Activated T-helper 1 cell treated with anti-CD3 and anti-CD28 coated beads, Interleukin-12 subunit alpha, Interleukin-12 subunit beta, Interleukin-2, Interleukin-4 antibody, amounts not matched to agents 30 ng/mL and 10 ng/mL and 1 ng/mL, durations not matched to agents 14 hours and 24 hours and 36 hours (primary cell): ENCODE measurements around the gene ADAM19. TPM values are rescaled to one million over a fixed set of nuclear protein-coding genes. Genes with fewer than 3 reads are reported as not detected.

Experiments used
- DNase-seq: peaks from one replicate; pipeline ENCODE4 v3.0.0; 2021; ENCODE audit warnings: low spot score
- H3K27ac Mint-ChIP-seq: one replicate; pipeline ENCODE4 v1.8.0; 2021; ENCODE audit warnings: mild to moderate bottlenecking, mixed read lengths
- H3K27me3 Mint-ChIP-seq: one replicate; pipeline ENCODE4 v1.8.0; 2022; ENCODE audit warnings: mild to moderate bottlenecking, moderate library complexity, mixed read lengths; ENCODE audit not compliant: insufficient read depth
- H3K36me3 Mint-ChIP-seq: one replicate; pipeline ENCODE4 v1.8.0; 2021; ENCODE audit warnings: low read depth, mixed read lengths
- H3K4me1 Mint-ChIP-seq: one replicate; pipeline ENCODE4 v1.8.0; 2021; ENCODE audit warnings: low read depth, mixed read lengths
- H3K4me3 Mint-ChIP-seq: one replicate; pipeline ENCODE4 v1.8.0; 2021; ENCODE audit warnings: mild to moderate bottlenecking, moderate library complexity, mixed read lengths
- H3K9me3 Mint-ChIP-seq: one replicate; pipeline ENCODE4 v1.8.0; 2021; ENCODE audit warnings: mixed read lengths
- intact Hi-C: fragments of 100-400 bp; cut with micrococcal nuclease; formaldehyde crosslinking; loops from one replicate; pipeline ENCODE4 v1.15.1; 2024
- total RNA-seq: library from RNA; stranded (reverse); gene quantifications from 2 replicates; pipeline ENCODE4 v1.2.3, GENCODE V29; 2022

ADAM19 gene
- total RNA-seq, 1 donor from 2014 or later, result 341 TPM

DNA sequence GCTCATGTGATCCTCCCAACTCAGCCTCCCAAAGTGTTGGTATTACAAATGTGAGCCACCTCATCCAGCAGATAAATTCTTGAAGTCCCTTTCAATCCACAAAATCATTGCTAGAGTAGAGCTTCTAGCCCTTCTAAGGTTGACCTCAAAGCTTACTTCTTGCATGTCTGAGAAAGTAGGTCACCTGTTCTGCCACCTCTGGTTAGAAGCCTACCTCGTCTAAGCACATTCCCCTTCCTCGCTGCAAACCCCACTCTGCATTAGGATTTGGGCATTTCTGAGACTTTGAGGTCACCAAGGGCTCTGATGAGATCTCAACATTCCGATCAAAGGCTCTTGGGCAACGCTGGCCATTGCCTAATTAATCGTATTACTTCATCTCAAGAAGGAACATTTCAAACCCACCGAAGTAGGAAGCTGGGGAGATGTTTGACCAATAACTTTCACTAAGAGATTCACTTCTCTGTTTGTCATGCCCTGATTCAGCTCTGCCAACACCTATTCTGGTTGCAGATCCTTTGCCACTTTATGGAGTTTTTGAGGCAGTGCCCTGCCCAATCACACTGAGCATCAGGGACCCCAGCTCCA, 8.6 kb downstream of the ADAM19 start:
- Mint-ChIP-seq H3K9me3 (no peaks in the 10 kb centered on the region), H3K27ac (peak overlapping the region; percentile 61), H3K4me1 (peaks cover 88% of the 10 kb centered on the region), H3K4me3 (peak overlapping the region; percentile 73), H3K36me3 (peaks cover 84% of the 10 kb centered on the region), H3K27me3 (no peaks in the 10 kb centered on the region)
- no peak for DNase-seq
- intact Hi-C loops, result no loop called here

DNA sequence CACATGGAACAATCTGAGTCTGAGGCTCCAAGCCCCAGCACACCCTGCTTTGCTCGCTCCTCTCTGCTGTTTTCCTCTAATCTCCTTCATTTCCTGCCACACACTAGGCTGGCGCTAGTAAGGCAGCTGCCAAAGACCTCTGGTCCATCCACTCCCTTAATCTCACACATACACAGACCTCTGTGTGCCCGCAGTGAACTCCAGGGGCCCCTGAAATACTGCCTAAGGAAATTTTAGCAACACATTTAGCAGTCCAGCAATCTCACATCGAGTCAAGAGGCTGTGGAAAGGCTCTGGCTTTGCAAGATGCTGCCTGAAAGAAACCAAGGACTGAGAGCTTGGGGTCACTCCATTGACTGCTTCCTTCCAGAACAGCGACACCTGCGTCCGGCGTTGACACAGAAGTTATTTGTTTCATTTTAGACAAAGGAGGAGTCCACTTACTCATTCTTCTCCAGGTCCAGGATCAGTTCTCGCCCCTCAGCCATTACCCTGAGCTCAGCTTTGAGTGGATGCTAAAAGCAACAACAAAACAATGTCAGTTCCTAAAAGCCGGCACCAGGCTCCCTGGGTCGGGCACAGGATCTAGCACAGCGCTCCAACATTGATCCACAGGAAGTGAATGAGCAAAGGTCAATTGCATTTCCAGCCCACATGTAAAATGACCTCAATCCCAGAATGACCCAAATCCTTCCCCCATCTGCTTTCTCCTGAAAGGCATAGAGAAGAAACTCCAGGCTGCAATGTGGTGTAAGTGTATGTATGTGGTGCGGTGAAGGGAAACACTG, 11.5 kb downstream of the ADAM19 start:
- Mint-ChIP-seq H3K27me3 (no peaks in the 10 kb centered on the region), H3K36me3 (peaks cover 83% of the 10 kb centered on the region), H3K27ac (peak overlapping the region; percentile 75), H3K4me3 (peak overlapping the region; percentile 67), H3K4me1 (peaks cover 85% of the 10 kb centered on the region), H3K9me3 (no peaks in the 10 kb centered on the region)
- no peak for DNase-seq
- intact Hi-C loops, result no loop called here

GRCh38 chr5:157563373-157563928, 12.1 kb downstream of the ADAM19 start:
- H3K9me3 Mint-ChIP-seq, result no peaks in the 10 kb centered on the region
- no peaks in the 10 kb centered on the region for H3K27me3 Mint-ChIP-seq
- H3K36me3 Mint-ChIP-seq, result peaks cover 81% of the 10 kb centered on the region
- peak overlapping the region; percentile 75 for H3K27ac Mint-ChIP-seq
- DNase-seq, result no peak
- H3K4me3 Mint-ChIP-seq, result peak overlapping the region; percentile 67
- H3K4me1 Mint-ChIP-seq, result peaks cover 85% of the 10 kb centered on the region
- intact Hi-C loops, result no loop called here

- Mint-ChIP-seq H3K9me3 (no peaks in the 10 kb centered on the region), H3K27me3 (no peaks in the 10 kb centered on the region), H3K36me3 (peaks cover 82% of the 10 kb centered on the region), H3K4me3 (peak overlapping the region; percentile 35), H3K27ac (peak overlapping the region; percentile 79), H3K4me1 (peaks cover 85% of the 10 kb centered on the region)
- intact Hi-C loops, result no loop called here
- DNase-seq, result no peak
Measured at GRCh38 chr5:157562111-157562581, 13.4 kb downstream of the ADAM19 start.

DNA sequence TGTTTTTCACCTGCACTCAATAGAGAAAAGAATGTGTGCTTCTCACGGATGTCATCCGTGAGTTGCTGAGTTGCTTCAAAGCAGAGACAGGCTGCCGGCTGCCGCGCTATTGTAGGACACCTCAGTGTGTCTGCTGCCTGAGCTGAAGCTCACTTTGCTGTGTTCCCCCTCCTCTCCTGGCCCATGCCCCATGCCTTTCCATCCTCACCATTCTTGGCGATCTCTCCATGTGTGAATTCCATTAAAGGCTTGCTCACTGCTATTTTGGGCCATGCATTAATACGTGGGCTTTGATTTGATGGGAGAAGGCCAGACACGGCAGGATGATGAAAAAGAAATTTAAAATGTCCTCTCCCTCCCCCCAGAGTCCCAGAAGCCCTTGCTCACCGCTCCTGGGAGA, 14.5 kb downstream of the ADAM19 start:
- H3K4me1 Mint-ChIP-seq, result peaks cover 88% of the 10 kb centered on the region
- no peak for DNase-seq
- intact Hi-C loops, result no loop called here
- H3K27me3 Mint-ChIP-seq, result no peaks in the 10 kb centered on the region
- no peaks in the 10 kb centered on the region for H3K9me3 Mint-ChIP-seq
- peaks cover 85% of the 10 kb centered on the region for H3K36me3 Mint-ChIP-seq
- peak overlapping the region; percentile 35 for H3K4me3 Mint-ChIP-seq
- peak overlapping the region; percentile 45 for H3K27ac Mint-ChIP-seq

- no peaks in the 10 kb centered on the region for H3K27me3 Mint-ChIP-seq
- H3K4me3 Mint-ChIP-seq, result no peak overlapping the region
- no peaks in the 10 kb centered on the region for H3K9me3 Mint-ChIP-seq
- peaks cover 85% of the 10 kb centered on the region for H3K36me3 Mint-ChIP-seq
- DNase-seq, result no peak
- peaks cover 95% of the 10 kb centered on the region for H3K4me1 Mint-ChIP-seq
- peak overlapping the region; percentile 63 for H3K27ac Mint-ChIP-seq
- intact Hi-C loops, result no loop called here
Measured at GRCh38 chr5:157559301-157559700, 16.3 kb downstream of the ADAM19 start.

DNA sequence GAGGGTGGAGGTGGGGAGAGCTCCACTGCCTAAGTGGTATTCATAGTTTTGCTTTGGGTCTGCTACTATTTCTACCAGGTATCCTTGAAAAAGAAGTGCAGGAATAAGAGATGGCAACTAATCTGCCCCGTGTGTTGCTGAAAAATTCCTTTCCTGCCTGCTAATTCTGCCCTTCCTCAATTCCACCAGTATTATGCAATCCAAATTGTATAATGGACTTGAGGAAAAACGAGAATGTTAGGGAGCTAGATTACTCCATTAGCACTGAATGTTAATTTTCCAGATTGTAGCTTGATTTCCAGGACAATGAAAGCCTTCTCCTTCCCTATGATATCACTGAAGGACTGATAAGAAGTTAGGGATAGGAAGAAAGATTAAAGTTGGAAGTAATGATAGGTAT, 16.9 kb downstream of the ADAM19 start:
- H3K4me3 Mint-ChIP-seq, result no peak overlapping the region
- intact Hi-C loops, result no loop called here
- peaks cover 92% of the 10 kb centered on the region for H3K4me1 Mint-ChIP-seq
- H3K9me3 Mint-ChIP-seq, result no peaks in the 10 kb centered on the region
- H3K36me3 Mint-ChIP-seq, result peaks cover 79% of the 10 kb centered on the region
- DNase-seq, result no peak
- H3K27ac Mint-ChIP-seq, result peak overlapping the region; percentile 63
- no peaks in the 10 kb centered on the region for H3K27me3 Mint-ChIP-seq

DNA sequence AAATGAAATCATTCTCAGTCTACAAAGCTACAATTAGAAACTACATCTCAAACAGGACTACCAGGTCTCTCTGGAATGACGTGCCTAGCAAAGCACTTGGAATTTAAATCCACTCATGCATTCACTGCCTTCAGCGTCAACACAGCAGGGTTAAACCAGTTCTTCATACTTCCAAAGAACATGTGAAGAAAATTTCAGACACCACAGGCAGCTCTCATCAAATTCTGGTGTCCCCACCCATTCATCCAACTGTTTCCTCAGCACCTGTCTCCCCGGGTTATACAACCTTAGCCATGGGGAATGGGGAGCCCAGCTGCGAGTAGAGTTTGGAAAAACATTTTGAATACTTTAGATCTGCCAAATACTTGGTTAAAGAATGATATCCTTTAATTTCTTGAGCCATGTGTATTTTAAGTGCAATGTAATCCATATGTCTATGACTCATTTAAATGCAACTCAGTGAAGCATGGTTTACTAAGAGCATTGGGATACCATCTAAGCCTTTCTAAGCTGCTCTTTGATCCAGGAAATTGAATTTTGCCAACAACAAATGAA, 17.5 kb downstream of the ADAM19 start:
- Mint-ChIP-seq H3K27ac (peak overlapping the region; percentile 31), H3K9me3 (no peaks in the 10 kb centered on the region), H3K27me3 (no peaks in the 10 kb centered on the region), H3K4me3 (peak overlapping the region; percentile 5), H3K36me3 (peaks cover 74% of the 10 kb centered on the region), H3K4me1 (peaks cover 87% of the 10 kb centered on the region)
- intact Hi-C loops, result no loop called here
- no peak for DNase-seq

DNA sequence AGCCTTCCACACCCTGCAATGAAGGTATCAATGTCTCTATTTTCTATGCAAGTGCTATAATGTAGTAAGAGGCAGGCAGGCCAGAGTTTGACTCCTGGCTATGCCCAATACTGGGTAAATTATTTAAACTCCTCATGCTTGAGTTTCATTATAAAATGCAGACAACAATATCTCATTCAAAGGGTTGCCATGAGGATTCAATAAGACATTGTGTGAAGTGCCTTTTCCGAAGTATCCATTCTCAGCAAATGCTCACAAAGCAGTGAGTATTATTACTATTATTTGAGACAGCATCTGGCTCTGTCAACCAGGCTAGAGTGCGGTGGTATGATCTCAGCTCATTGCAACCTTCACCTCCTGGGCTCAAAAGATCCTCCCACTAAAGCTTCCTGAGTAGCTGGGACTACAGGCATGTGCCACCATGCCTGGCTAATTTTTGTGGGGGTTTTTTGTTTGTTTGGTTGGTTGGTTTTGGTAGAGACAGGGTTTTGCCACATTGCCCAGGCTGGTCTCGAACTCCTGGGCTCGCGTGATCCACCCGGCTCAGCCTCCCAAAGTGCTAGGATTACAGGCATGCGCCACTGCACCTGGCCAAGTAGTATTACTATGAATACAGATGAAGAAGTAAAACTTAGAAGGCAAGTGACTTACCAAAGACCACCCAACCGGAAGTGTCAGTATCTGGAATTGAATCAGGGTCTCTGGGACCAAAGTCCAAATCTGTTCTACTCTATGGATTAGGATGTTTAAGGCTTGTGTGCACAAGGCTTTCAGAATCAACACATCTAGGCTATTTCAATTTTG, 18.8 kb downstream of the ADAM19 start:
- DNase-seq, result no peak
- Mint-ChIP-seq H3K27ac (peak overlapping the region; percentile 52), H3K36me3 (peaks cover 69% of the 10 kb centered on the region), H3K4me3 (peak overlapping the region; percentile 19), H3K9me3 (no peaks in the 10 kb centered on the region), H3K4me1 (peaks cover 82% of the 10 kb centered on the region), H3K27me3 (no peaks in the 10 kb centered on the region)
- intact Hi-C loops, result loop anchor here (1.0 kb wide), 1 partner anchor 8 kb away; no protein-coding TSS in a partner anchor

- DNase-seq, result no peak
- Mint-ChIP-seq H3K36me3 (peaks cover 70% of the 10 kb centered on the region), H3K27me3 (no peaks in the 10 kb centered on the region), H3K4me3 (no peak overlapping the region), H3K4me1 (peaks cover 84% of the 10 kb centered on the region), H3K27ac (peak overlapping the region; percentile 87), H3K9me3 (no peaks in the 10 kb centered on the region)
- intact Hi-C loops, result loop anchor here (1.0 kb wide), 1 partner anchor 10 kb away; no protein-coding TSS in a partner anchor
Measured at GRCh38 chr5:157555037-157555640, 20.4 kb downstream of the ADAM19 start.

GRCh38 chr5:157554179-157555036, 21.2 kb downstream of the ADAM19 start:
- no peaks in the 10 kb centered on the region for H3K9me3 Mint-ChIP-seq
- peak overlapping the region; percentile 87 for H3K27ac Mint-ChIP-seq
- H3K36me3 Mint-ChIP-seq, result peaks cover 71% of the 10 kb centered on the region
- no peak for DNase-seq
- H3K4me1 Mint-ChIP-seq, result peaks cover 87% of the 10 kb centered on the region
- H3K27me3 Mint-ChIP-seq, result no peaks in the 10 kb centered on the region
- intact Hi-C loops, result loop anchor here (1.0 kb wide), 1 partner anchor 11 kb away; no protein-coding TSS in a partner anchor
- H3K4me3 Mint-ChIP-seq, result peak overlapping the region; percentile 39
